Tibial nerve (tissue), 4 donors: ENCODE results near the gene DCAF8L2. TPM values are rescaled to one million over a fixed set of nuclear protein-coding genes. Genes with fewer than 3 reads are reported as not detected.

Source experiments
- DNase-seq, 2 donors: peaks; one replicate each; pipeline ENCODE4 v3.0.0-alpha.2; 2019; ENCODE audit warnings: low spot score in 2 of 2
- H3K27ac ChIP-seq, 4 donors: fragments of 200-600 bp; sonication (generic) in 3 of 4; one replicate each; pipeline ENCODE4 v1.5.1; 2017 to 2019; ENCODE audit warnings: mild to moderate bottlenecking in 1 of 4
- H3K27me3 ChIP-seq, 2 donors: fragments of 200-600 bp; sonication (generic) in 1 of 2; one replicate each; pipeline versions ENCODE4 v1.5.1 to v1.6.0; 2017 to 2019
- H3K36me3 ChIP-seq, 3 donors: fragments of 200-600 bp; sonication (generic); one replicate each; pipeline ENCODE4 v1.5.1; 2018 to 2019
- H3K4me1 ChIP-seq, 4 donors: fragments of 200-600 bp; sonication (generic) in 3 of 4; one replicate each; pipeline ENCODE4 v1.5.1; 2017 to 2019
- H3K4me3 ChIP-seq, 4 donors: fragments of 200-600 bp; sonication (generic) in 3 of 4; one replicate each; pipeline ENCODE4 v1.5.1; 2017 to 2019; ENCODE audit warnings: mild to moderate bottlenecking in 1 of 4, moderate library complexity in 1 of 4
- H3K9me3 ChIP-seq, 4 donors: fragments of 200-600 bp; sonication (generic) in 3 of 4; one replicate each; pipeline ENCODE4 v1.5.1; 2017 to 2019
- EP300 ChIP-seq, 2 donors: sonication (generic); formaldehyde crosslinking; IDR thresholded peaks; one replicate each; pipeline ENCODE4 v1.6.1; 2017; ENCODE audit warnings: antibody characterized with exemption in 2 of 2, mild to moderate bottlenecking in 1 of 2
- POLR2A ChIP-seq, 2 donors: fragments of 450-650 bp; IDR thresholded peaks; one replicate each; pipeline ENCODE4 v1.6.1; 2017; ENCODE audit warnings: antibody characterized with exemption in 2 of 2, mild to moderate bottlenecking in 2 of 2, moderate library complexity in 2 of 2
- WGBS, 2 donors: methylation state at CpG; one replicate each; pipeline ENCODE4 v1.1.5; 2018; 5-methylcytosine and 5-hydroxymethylcytosine counted together
- total RNA-seq, 4 donors: library from RNA; depleted of rRNA; stranded (reverse); fragments of >200 nt; gene quantifications; one replicate each; pipeline ENCODE4 v1.1.0, GENCODE V29; 2016
- TF ChIP-seq, protein P1 (sequence below), 5 experiments: fragments of 200-600 bp in 3 of 5; fragments of 450-650 bp in 2 of 5; sonication (generic) in 3 of 5; IDR thresholded peaks; one replicate each; pipeline ENCODE4 v1.5.1; 2016 to 2019; ENCODE audit warnings: antibody characterized with exemption in 5 of 5, mild to moderate bottlenecking in 3 of 5, moderate library complexity in 2 of 5

Gene DCAF8L2
- total RNA-seq, 4 donors from 2014 or later: not detected

DNA sequence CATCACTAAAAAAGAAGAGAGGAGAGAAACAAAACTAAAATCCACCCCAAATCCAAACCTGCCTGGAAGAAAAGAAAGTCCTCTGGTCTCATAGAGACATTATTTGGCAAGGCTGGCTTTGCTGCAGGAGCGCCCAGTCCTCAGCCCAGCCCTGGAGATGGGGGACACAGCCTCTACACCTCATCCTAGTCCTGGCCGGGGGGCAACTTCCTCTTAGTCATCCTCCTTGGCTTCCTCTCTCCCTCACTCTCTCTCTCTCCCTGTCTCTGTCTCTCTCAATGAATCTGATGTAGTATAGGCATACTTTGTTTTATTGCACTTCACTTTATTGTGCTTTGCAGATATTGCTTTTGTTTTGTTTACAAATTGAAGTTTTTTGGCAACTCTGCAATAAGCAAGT, 161.8 kb downstream of the DCAF8L2 start:
- Histone ChIP-seq H3K27ac (no peak overlapping the region), H3K4me1 (no peaks in the 10 kb centered on the region), H3K36me3 (no peaks in the 10 kb centered on the region), H3K27me3 (no peaks in the 10 kb centered on the region), H3K4me3 (no peak overlapping the region), H3K9me3 (no peaks in the 10 kb centered on the region)
- WGBS, 2 donors: 45% methylated on average over 2 of the region's 2 CpGs
- DNase-seq: no peak
- TF ChIP-seq POLR2A (IDR thresholded peaks at IDR 0.05): no peak
- TF ChIP-seq, protein P1, sequence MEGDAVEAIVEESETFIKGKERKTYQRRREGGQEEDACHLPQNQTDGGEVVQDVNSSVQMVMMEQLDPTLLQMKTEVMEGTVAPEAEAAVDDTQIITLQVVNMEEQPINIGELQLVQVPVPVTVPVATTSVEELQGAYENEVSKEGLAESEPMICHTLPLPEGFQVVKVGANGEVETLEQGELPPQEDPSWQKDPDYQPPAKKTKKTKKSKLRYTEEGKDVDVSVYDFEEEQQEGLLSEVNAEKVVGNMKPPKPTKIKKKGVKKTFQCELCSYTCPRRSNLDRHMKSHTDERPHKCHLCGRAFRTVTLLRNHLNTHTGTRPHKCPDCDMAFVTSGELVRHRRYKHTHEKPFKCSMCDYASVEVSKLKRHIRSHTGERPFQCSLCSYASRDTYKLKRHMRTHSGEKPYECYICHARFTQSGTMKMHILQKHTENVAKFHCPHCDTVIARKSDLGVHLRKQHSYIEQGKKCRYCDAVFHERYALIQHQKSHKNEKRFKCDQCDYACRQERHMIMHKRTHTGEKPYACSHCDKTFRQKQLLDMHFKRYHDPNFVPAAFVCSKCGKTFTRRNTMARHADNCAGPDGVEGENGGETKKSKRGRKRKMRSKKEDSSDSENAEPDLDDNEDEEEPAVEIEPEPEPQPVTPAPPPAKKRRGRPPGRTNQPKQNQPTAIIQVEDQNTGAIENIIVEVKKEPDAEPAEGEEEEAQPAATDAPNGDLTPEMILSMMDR (IDR thresholded peaks at IDR 0.05): no peak
- TF ChIP-seq EP300 (IDR thresholded peaks at IDR 0.05): no peak

DNA sequence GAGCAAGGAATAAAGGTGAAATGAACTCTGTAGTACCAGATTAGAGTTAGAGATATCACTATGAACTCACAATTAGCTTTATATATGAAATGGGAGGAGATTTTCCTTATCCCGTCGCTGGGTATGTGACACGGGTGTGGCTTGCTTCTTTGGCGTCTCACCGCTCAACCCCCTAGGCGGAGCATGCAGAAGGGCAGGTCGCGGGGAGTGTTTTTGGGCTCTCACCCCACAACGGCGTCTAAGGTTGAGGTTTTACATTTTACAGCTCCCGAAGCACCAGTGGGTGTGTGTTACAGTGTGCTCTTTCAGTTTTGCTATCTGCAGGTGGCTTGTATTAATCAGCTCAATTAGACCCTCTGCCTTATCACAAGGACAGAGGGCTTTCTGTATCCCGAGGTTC, 175.6 kb downstream of the DCAF8L2 start:
- 77 to 85% methylated on average over 12 of the region's 12 CpGs for WGBS, 2 donors
- no peaks in the 10 kb centered on the region for H3K36me3 ChIP-seq
- H3K27ac ChIP-seq: no peak overlapping the region
- no peaks in the 10 kb centered on the region for H3K4me1 ChIP-seq
- no peak for DNase-seq
- H3K9me3 ChIP-seq: no peaks in the 10 kb centered on the region
- peaks cover 0 to 2% of the 10 kb centered on the region in 2 donors for H3K27me3 ChIP-seq
- TF ChIP-seq, protein P1 (IDR thresholded peaks at IDR 0.05): no peak
- no peak for TF ChIP-seq POLR2A (IDR thresholded peaks at IDR 0.05)
- TF ChIP-seq EP300 (IDR thresholded peaks at IDR 0.05): no peak
- H3K4me3 ChIP-seq: no peak overlapping the region

DNA sequence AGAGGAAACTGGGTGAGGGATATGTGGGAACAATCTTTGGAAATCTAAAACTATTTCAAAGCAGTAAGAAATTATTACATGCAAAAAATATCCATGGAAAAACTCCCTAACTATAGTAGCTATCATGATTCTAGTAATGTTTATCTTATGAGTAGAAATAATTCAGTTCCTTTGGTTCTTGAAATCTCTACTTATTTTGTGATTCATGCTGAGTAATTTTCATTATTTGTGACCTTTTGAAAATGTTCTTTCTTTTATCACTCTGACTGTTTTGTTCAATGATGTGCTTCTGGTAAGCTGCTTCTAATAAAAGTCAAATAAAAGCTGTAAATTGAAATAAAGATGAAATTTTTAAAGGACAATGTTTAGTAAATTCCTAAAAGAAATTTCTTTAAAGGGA, 177.2 kb downstream of the DCAF8L2 start:
- TF ChIP-seq, protein P1 (IDR thresholded peaks at IDR 0.05): no peak
- no peak for TF ChIP-seq POLR2A (IDR thresholded peaks at IDR 0.05)
- TF ChIP-seq EP300 (IDR thresholded peaks at IDR 0.05): no peak

DNA sequence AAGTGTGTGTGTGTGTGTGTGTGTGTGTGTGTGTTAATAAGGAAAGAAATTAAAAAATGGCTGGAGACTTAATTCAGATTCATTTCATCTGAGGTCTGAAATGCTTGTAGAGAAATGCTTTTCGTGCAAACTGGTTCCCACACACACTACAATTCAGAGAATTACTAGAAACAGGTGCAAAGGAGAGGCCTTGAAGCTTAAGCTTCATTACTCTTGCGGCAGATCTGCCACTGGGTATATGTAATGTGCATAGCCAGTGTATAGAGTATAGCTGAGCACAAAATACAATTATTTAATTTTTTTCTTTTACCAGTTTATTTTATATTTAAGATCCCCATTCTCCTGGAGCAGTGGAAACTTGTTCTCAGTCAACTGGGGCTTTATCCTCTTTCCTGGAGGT, 185.8 kb downstream of the DCAF8L2 start:
- no peak for DNase-seq
- 63 to 89% methylated on average over 2 of the region's 2 CpGs for WGBS, 2 donors
- Histone ChIP-seq H3K4me1 (no peaks in the 10 kb centered on the region), H3K4me3 (no peak overlapping the region), H3K9me3 (no peaks in the 10 kb centered on the region), H3K27me3 (no peaks in the 10 kb centered on the region), H3K36me3 (no peaks in the 10 kb centered on the region), H3K27ac (no peak overlapping the region)
- TF ChIP-seq POLR2A (IDR thresholded peaks at IDR 0.05) (no peak), EP300 (IDR thresholded peaks at IDR 0.05) (no peak)

More for the DNA sequence above, 177.2 kb downstream of the DCAF8L2 start:
- Histone ChIP-seq H3K9me3 (no peaks in the 10 kb centered on the region), H3K27me3 (peaks cover 0 to 2% of the 10 kb centered on the region in 2 donors), H3K27ac (no peak overlapping the region), H3K4me1 (no peaks in the 10 kb centered on the region), H3K36me3 (no peaks in the 10 kb centered on the region), H3K4me3 (no peak overlapping the region)
- DNase-seq: no peak

DNA sequence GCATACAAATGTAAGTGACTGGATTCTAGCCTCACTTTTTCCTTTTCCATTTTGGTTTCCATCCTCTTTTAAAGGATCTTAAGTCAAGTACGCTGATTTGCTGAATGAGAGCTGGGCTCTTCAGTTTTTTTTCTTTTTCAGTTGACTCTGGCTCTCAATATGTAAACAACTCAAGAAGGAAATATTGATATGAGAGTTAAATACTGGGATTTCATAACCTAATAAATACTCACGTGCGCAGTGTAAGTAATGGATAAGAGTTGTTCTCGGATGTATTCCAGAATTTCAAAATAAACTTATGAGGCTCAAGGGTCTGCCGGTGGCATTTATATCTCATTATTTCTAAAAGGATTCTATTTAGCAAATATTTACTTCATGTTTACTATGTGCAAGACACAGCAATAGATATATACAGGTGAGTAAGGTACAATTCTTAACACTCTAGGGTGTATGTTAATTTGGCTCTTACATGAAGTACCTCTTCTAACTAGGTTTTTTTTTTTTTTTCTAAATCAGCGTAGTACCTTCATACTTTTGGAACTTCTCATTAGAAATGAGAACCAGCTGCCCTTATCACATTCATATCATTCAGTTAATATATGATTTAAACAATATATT, 206.6 kb downstream of the DCAF8L2 start:
- no peak overlapping the region for H3K27ac ChIP-seq
- no peaks in the 10 kb centered on the region for H3K9me3 ChIP-seq
- no peaks in the 10 kb centered on the region for H3K4me1 ChIP-seq
- no peaks in the 10 kb centered on the region for H3K36me3 ChIP-seq
- no peaks in the 10 kb centered on the region for H3K27me3 ChIP-seq
- H3K4me3 ChIP-seq: no peak overlapping the region
- 68 to 90% methylated on average over 6 of the region's 6 CpGs for WGBS, 2 donors
- TF ChIP-seq POLR2A (IDR thresholded peaks at IDR 0.05) (no peak), EP300 (IDR thresholded peaks at IDR 0.05) (no peak)
- no peak for DNase-seq

DNA sequence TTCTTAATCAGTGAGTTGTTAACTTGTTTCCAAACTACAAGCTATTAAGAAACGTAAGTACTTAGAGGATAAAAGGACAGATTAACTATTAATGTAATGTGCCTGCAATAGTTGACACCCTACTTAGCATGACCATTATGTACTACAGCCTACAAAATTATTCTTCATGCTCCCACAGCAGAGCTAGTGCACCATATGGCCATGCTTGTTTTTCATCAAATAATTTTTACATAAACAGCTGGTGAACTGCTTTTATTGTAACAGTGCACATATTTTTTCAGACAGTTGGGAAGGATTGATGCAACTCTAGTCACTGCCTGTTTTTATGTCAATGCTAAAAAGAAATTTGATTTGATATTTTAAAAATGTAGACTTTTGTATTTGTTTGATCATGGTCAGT, 207.4 kb downstream of the DCAF8L2 start:
- Histone ChIP-seq H3K27ac (no peak overlapping the region), H3K36me3 (no peaks in the 10 kb centered on the region), H3K9me3 (no peaks in the 10 kb centered on the region), H3K4me1 (no peaks in the 10 kb centered on the region), H3K27me3 (no peaks in the 10 kb centered on the region), H3K4me3 (no peak overlapping the region)
- WGBS, 2 donors: 62 to 72% methylated on average over 1 of the region's 1 CpG
- DNase-seq: no peak
- TF ChIP-seq EP300 (IDR thresholded peaks at IDR 0.05): no peak
- no peak for TF ChIP-seq POLR2A (IDR thresholded peaks at IDR 0.05)
- TF ChIP-seq, protein P1 (IDR thresholded peaks at IDR 0.05): no peak

Other genes with a start within 250 kb of the DCAF8L2 start
- not detected for gene PPP4R3C, start 127.0 kb upstream of the DCAF8L2 start, total RNA-seq
- not detected for gene MAGEB10, start 217.6 kb downstream of the DCAF8L2 start, total RNA-seq